IMR-90 (cell line): ENCODE data around the gene UCP2. TPM values are rescaled to one million over a fixed set of nuclear protein-coding genes. Genes with fewer than 3 reads are reported as not detected.

ENCODE experiments used
- ATAC-seq: fragments of 200-7000 bp; cut with Tn5 transposase; 2 replicates; pipeline ENCODE4 v1.9.1; 2020; ENCODE audit warnings: low read depth, mild to moderate bottlenecking, moderate library complexity
- BruUV-seq: library from RNA; stranded (reverse); fragments of 400-500 nt; replicated peaks from 2 replicates; lab custom pipeline; 2021; lab: Mats Ljungman, UMichigan
- CTCF ChIA-PET: fragments of 300-600 bp; formaldehyde crosslinking; extraction: SDS; loops from one replicate; lab custom pipeline; 2021; ENCODE audit warnings: antibody characterized with exemption; lab: Yijun Ruan, JAX
- POLR2A ChIA-PET: fragments of 300-600 bp; sonication (Branson Sonifier 250); formaldehyde crosslinking; loops from one replicate; lab custom pipeline; 2022; ENCODE audit warnings: antibody characterized with exemption; ENCODE audit not compliant: unreplicated experiment; lab: Charles Lee
- DNase-seq: peaks from one replicate; pipeline ENCODE4 v3.0.0; 2013
- H2AFZ ChIP-seq: replicated peaks from 2 replicates; pipeline ENCODE3; 2013; ENCODE audit warnings: low read length, mild to moderate bottlenecking; ENCODE audit not compliant: poor library complexity
- H2AK5ac ChIP-seq: 2 replicates; pipeline ENCODE4 v1.6.1; 2013; ENCODE audit warnings: low read depth, low read length, inconsistent platforms
- H2AK9ac ChIP-seq: replicated peaks from 2 replicates; pipeline ENCODE3; 2013; ENCODE audit warnings: mild to moderate bottlenecking, low read depth, low read length, moderate library complexity; ENCODE audit not compliant: poor library complexity
- H2BK120ac ChIP-seq: 2 replicates; pipeline ENCODE4 v1.6.1; 2013; ENCODE audit warnings: low read depth, low read length, inconsistent platforms
- H2BK15ac ChIP-seq: 3 replicates; pipeline ENCODE4 v1.6.1; 2013; ENCODE audit warnings: low read depth, low read length, inconsistent platforms
- H2BK20ac ChIP-seq: 2 replicates; pipeline ENCODE4 v1.6.1; 2013; ENCODE audit warnings: low read depth, mild to moderate bottlenecking, inconsistent platforms, low read length, moderate library complexity
- H2BK5ac ChIP-seq: 2 replicates; pipeline ENCODE4 v1.6.1; 2013; ENCODE audit warnings: mild to moderate bottlenecking, low read depth, low read length, inconsistent platforms; ENCODE audit not compliant: poor library complexity, severe bottlenecking
- H3K14ac ChIP-seq: replicated peaks from 2 replicates; pipeline ENCODE4 v1.6.1; 2013; ENCODE audit warnings: low read depth, low read length, inconsistent platforms
- H3K18ac ChIP-seq: 2 replicates; pipeline ENCODE4 v1.6.1; 2013; ENCODE audit warnings: low read depth, low read length, control low read depth
- H3K23ac ChIP-seq: 2 replicates; pipeline ENCODE4 v1.6.1; 2013; ENCODE audit warnings: low read depth, low read length, inconsistent platforms
- H3K27ac ChIP-seq: 2 replicates; pipeline ENCODE4 v1.5.1; 2013; ENCODE audit warnings: mild to moderate bottlenecking, control low read depth, low read length; ENCODE audit not compliant: insufficient read depth
- H3K27me3 ChIP-seq: 2 replicates; pipeline ENCODE4 v1.6.1; 2013; ENCODE audit warnings: low read length; ENCODE audit not compliant: control insufficient read depth, insufficient read depth
- H3K36me3 ChIP-seq: 2 replicates; pipeline ENCODE4 v1.6.1; 2013; ENCODE audit warnings: low read length, mixed read lengths; ENCODE audit not compliant: control insufficient read depth, insufficient read depth
- H3K4ac ChIP-seq: 2 replicates; pipeline ENCODE4 v1.6.1; 2013; ENCODE audit warnings: low read depth, low read length, inconsistent platforms
- H3K4me1 ChIP-seq: 2 replicates; pipeline ENCODE4 v1.6.1; 2013; ENCODE audit warnings: low read length, mixed read lengths; ENCODE audit not compliant: control insufficient read depth, insufficient read depth
- H3K4me2 ChIP-seq: 2 replicates; pipeline ENCODE4 v1.6.1; 2013; ENCODE audit warnings: low read depth, mild to moderate bottlenecking, control low read depth, low read length, moderate library complexity
- H3K4me3 ChIP-seq: 2 replicates; pipeline ENCODE4 v1.5.1; 2013; ENCODE audit warnings: low read depth, mild to moderate bottlenecking, control low read depth, low read length, moderate library complexity; ENCODE audit not compliant: insufficient read depth
- H3K56ac ChIP-seq: 2 replicates; pipeline ENCODE4 v1.6.1; 2013; ENCODE audit warnings: low read length, inconsistent platforms; ENCODE audit not compliant: insufficient read depth; ENCODE audit errors: extremely low read depth
- H3K79me1 ChIP-seq, 2 experiments: 2 replicates each; pipeline ENCODE4 v1.6.1; 2013; ENCODE audit warnings: low read length in 2 of 2, inconsistent platforms in 1 of 2, low read depth in 1 of 2
- H3K9ac ChIP-seq: 2 replicates; pipeline ENCODE4 v1.6.1; 2013; ENCODE audit warnings: low read depth, low read length, control low read depth
- H3K9me1 ChIP-seq: 2 replicates; pipeline ENCODE4 v1.6.1; 2013; ENCODE audit warnings: low read length, inconsistent platforms; ENCODE audit not compliant: insufficient read depth
- H3K9me3 ChIP-seq: 2 replicates; pipeline ENCODE4 v1.6.1; 2013; ENCODE audit warnings: low read length; ENCODE audit not compliant: control insufficient read depth, insufficient read depth
- H4K20me1 ChIP-seq: 2 replicates; pipeline ENCODE4 v1.6.1; 2013; ENCODE audit warnings: low read length, inconsistent platforms; ENCODE audit not compliant: insufficient read depth
- H4K5ac ChIP-seq: 2 replicates; pipeline ENCODE4 v1.6.1; 2013; ENCODE audit warnings: mild to moderate bottlenecking, low read depth, low read length, control low read depth
- H4K8ac ChIP-seq, 2 experiments: 2 replicates each; pipeline ENCODE4 v1.6.1; 2013; ENCODE audit warnings: low read depth in 2 of 2, low read length in 2 of 2, control low read depth in 1 of 2, inconsistent platforms in 1 of 2
- H4K91ac ChIP-seq: 2 replicates; pipeline ENCODE4 v1.6.1; 2013; ENCODE audit warnings: low read depth, low read length, inconsistent platforms; ENCODE audit not compliant: insufficient read depth
- BHLHE40 ChIP-seq: fragments of 150-350 bp; IDR thresholded peaks from 2 replicates; pipeline ENCODE4 v1.6.1; 2016; ENCODE audit warnings: mild to moderate bottlenecking, low read depth, low read length
- CEBPB ChIP-seq: IDR thresholded peaks from 2 replicates; pipeline ENCODE4 v1.6.1; 2012; ENCODE audit warnings: low read depth, low read length, improper control_type of control experiment
- CHD1 ChIP-seq: IDR thresholded peaks from 2 replicates; pipeline ENCODE4 v1.6.1; 2012; ENCODE audit warnings: low read depth, low read length, improper control_type of control experiment
- FOS ChIP-seq: fragments of 150-350 bp; IDR thresholded peaks from 2 replicates; pipeline ENCODE4 v1.6.1; 2016; ENCODE audit warnings: low read depth, low read length
- MAFK ChIP-seq: IDR thresholded peaks from 2 replicates; pipeline ENCODE4 v1.6.1; 2012; ENCODE audit warnings: low read depth, low read length, improper control_type of control experiment
- MAZ ChIP-seq: IDR thresholded peaks from 2 replicates; pipeline ENCODE4 v1.6.1; 2012; ENCODE audit warnings: low read depth, mild to moderate bottlenecking, low read length, improper control_type of control experiment, moderate library complexity, borderline replicate concordance
- MXI1 ChIP-seq: IDR thresholded peaks from 2 replicates; pipeline ENCODE4 v1.6.1; 2012; ENCODE audit warnings: low read depth, mild to moderate bottlenecking, low read length, moderate library complexity, borderline replicate concordance
- NFE2L2 ChIP-seq: fragments of 150-350 bp; IDR thresholded peaks from 2 replicates; pipeline ENCODE4 v1.6.1; 2016; ENCODE audit warnings: low read depth, mild to moderate bottlenecking, low read length
- POLR2A ChIP-seq: IDR thresholded peaks from 2 replicates; pipeline ENCODE4 v1.6.1; 2012; ENCODE audit warnings: mild to moderate bottlenecking, low read depth, low read length
- RAD21 ChIP-seq: IDR thresholded peaks from 2 replicates; pipeline ENCODE4 v1.6.1; 2012; ENCODE audit warnings: low read length, improper control_type of control experiment
- RCOR1 ChIP-seq: IDR thresholded peaks from 2 replicates; pipeline ENCODE4 v1.6.1; 2012; ENCODE audit warnings: mild to moderate bottlenecking, low read length, improper control_type of control experiment; ENCODE audit not compliant: insufficient replicate concordance
- RFX5 ChIP-seq: IDR thresholded peaks from 2 replicates; pipeline ENCODE4 v1.8.0; 2012; ENCODE audit warnings: low read depth, mild to moderate bottlenecking, low read length, moderate library complexity
- SMC3 ChIP-seq: fragments of 150-350 bp; IDR thresholded peaks from 2 replicates; pipeline ENCODE4 v1.6.1; 2016; ENCODE audit warnings: low read depth, mild to moderate bottlenecking, antibody characterized with exemption, low read length, moderate library complexity
- WGBS, 2 experiments: methylation state at CpG; one replicate each; pipeline versions ENCODE4 v1.1.5 to v1.1.7; 2013; ENCODE audit warnings: missing lambda C conversion rate in 2 of 2; ENCODE audit not compliant: insufficient read length in 1 of 2; ENCODE audit errors: extremely low coverage in 2 of 2; 5-methylcytosine and 5-hydroxymethylcytosine counted together
- dilution Hi-C: fragments of 300-500 bp; cut with HindIII; formaldehyde crosslinking; loops from one replicate; pipeline ENCODE4 v1.14.3; 2018; ENCODE audit warnings: low sequenced_read_pairs; ENCODE audit not compliant: unreplicated experiment
- in situ Hi-C: fragments of 300-500 bp; cut with MboI; formaldehyde crosslinking; loops from 3 replicates; pipeline ENCODE4 v1.14.3; 2019; ENCODE audit warnings: low sequenced_read_pairs, inconsistent platforms, mixed read lengths
- intact Hi-C: fragments of 100-400 bp; cut with micrococcal nuclease; formaldehyde crosslinking; loops from 2 replicates; pipeline ENCODE4 v1.10.0; 2022
- polyA plus RNA-seq, 3 experiments: library from polyadenylated mRNA; depleted of rRNA; stranded (reverse); fragments of >200 nt; gene quantifications; 2 replicates each; pipeline ENCODE4 v1.2.3, GENCODE V29; 2012; ENCODE audit warnings: low replicate concordance in 1 of 3
- total RNA-seq: library from RNA; depleted of rRNA; stranded (reverse); fragments of >200 nt; gene quantifications from 2 replicates; pipeline ENCODE4 v1.2.3, GENCODE V29; 2012
- TF ChIP-seq, protein P1 (sequence below): fragments of 150-350 bp; IDR thresholded peaks from 2 replicates; pipeline ENCODE4 v1.6.1; 2017; ENCODE audit warnings: mild to moderate bottlenecking, antibody characterized with exemption, low read length, low read depth
- TF ChIP-seq, protein P2 (sequence below): fragments of 150-350 bp; IDR thresholded peaks from 2 replicates; pipeline ENCODE4 v1.6.1; 2016; ENCODE audit warnings: low read depth, mild to moderate bottlenecking, low read length, moderate library complexity, borderline replicate concordance
- TF ChIP-seq, protein P3 (sequence below): conservative IDR thresholded peaks from 2 replicates; pipeline ENCODE4 v1.5.1; 2012; ENCODE audit warnings: mild to moderate bottlenecking, low read depth, low read length, improper control_type of control experiment

UCP2 gene
- total and polyA plus RNA-seq, 2 of the 4 experiments (the other 2 are of a cell fraction) = 2.0 to 11.9 TPM

DNA sequence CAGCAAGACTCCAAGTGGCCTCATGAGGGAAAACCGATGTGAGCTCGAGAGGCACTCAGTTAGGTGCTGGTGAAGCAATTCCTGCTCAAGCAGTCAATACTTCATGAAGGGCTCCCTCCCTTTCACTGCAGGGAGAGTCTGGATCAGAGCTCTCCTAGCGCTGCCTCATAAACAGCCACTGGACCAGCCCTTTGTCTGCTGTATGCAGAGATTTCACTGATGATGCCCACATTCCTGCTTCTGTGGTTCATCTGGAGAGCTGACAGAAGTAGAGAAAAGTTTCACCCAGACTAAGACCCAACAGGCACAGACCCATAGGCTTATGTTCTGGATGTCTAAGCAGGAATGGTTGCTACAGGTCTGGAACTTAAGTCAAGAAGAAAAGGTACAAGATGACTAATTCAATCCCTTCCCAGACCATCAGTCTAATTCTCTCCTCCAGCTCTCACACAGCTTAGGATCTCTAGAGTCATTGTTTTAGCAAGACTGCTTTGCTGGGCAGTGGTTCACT, 4.0 kb downstream of the UCP2 start:
- TF ChIP-seq, protein P1, sequence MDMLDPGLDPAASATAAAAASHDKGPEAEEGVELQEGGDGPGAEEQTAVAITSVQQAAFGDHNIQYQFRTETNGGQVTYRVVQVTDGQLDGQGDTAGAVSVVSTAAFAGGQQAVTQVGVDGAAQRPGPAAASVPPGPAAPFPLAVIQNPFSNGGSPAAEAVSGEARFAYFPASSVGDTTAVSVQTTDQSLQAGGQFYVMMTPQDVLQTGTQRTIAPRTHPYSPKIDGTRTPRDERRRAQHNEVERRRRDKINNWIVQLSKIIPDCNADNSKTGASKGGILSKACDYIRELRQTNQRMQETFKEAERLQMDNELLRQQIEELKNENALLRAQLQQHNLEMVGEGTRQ = no peak
- TF ChIP-seq SMC3 (no peak), NFE2L2 (no peak), BHLHE40 (no peak), CEBPB (no peak), POLR2A (no peak), FOS (no peak), MAZ (no peak), RFX5 (no peak), CHD1 (no peak), MXI1 (no peak), RAD21 (no peak), MAFK (no peak), RCOR1 (no peak)
- TF ChIP-seq, protein P2, sequence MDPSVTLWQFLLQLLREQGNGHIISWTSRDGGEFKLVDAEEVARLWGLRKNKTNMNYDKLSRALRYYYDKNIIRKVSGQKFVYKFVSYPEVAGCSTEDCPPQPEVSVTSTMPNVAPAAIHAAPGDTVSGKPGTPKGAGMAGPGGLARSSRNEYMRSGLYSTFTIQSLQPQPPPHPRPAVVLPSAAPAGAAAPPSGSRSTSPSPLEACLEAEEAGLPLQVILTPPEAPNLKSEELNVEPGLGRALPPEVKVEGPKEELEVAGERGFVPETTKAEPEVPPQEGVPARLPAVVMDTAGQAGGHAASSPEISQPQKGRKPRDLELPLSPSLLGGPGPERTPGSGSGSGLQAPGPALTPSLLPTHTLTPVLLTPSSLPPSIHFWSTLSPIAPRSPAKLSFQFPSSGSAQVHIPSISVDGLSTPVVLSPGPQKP = no peak
- TF ChIP-seq, protein P3, sequence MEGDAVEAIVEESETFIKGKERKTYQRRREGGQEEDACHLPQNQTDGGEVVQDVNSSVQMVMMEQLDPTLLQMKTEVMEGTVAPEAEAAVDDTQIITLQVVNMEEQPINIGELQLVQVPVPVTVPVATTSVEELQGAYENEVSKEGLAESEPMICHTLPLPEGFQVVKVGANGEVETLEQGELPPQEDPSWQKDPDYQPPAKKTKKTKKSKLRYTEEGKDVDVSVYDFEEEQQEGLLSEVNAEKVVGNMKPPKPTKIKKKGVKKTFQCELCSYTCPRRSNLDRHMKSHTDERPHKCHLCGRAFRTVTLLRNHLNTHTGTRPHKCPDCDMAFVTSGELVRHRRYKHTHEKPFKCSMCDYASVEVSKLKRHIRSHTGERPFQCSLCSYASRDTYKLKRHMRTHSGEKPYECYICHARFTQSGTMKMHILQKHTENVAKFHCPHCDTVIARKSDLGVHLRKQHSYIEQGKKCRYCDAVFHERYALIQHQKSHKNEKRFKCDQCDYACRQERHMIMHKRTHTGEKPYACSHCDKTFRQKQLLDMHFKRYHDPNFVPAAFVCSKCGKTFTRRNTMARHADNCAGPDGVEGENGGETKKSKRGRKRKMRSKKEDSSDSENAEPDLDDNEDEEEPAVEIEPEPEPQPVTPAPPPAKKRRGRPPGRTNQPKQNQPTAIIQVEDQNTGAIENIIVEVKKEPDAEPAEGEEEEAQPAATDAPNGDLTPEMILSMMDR = no peak
- no peak overlapping the region for H4K5ac ChIP-seq
- in situ Hi-C loops = no loop called here
- H2BK15ac ChIP-seq = no peak overlapping the region
- H3K9me1 ChIP-seq = peaks cover 12% of the 10 kb centered on the region; the same call in 1 of the 2 replicates
- WGBS, 2 experiments = no CpG with 5 or more reads among the region's 3 CpGs
- H3K4ac ChIP-seq = no peak overlapping the region
- H4K91ac ChIP-seq = no peak overlapping the region
- no peak overlapping the region for H3K14ac ChIP-seq
- ATAC-seq (no peak), DNase-seq (peak; percentile 24)
- H3K4me3 ChIP-seq = no peak overlapping the region
- H3K18ac ChIP-seq = no peak overlapping the region
- no TSS peak for BruUV-seq
- no peaks in the 10 kb centered on the region for H3K9me3 ChIP-seq
- H3K56ac ChIP-seq = no peak overlapping the region
- no peak overlapping the region for H2BK120ac ChIP-seq
- H3K27ac ChIP-seq = no peak overlapping the region
- POLR2A ChIA-PET = no interaction called here
- H4K8ac ChIP-seq = no peak overlapping the region
- no peak overlapping the region for H2BK20ac ChIP-seq
- H3K23ac ChIP-seq = no peak overlapping the region
- H2AFZ ChIP-seq = no peak overlapping the region
- no peak overlapping the region for H2AK9ac ChIP-seq
- H3K9ac ChIP-seq = no peak overlapping the region
- CTCF ChIA-PET = no interaction called here
- H4K20me1 ChIP-seq = peaks cover 3% of the 10 kb centered on the region; the same call in 1 of the 2 replicates
- H2BK5ac ChIP-seq = no peak overlapping the region
- H3K4me1 ChIP-seq = no peaks in the 10 kb centered on the region; the same call in 1 of the 2 replicates
- intact Hi-C loops = no loop called here
- dilution Hi-C loops = no loop called here
- H3K4me2 ChIP-seq = no peak overlapping the region
- H3K79me1 ChIP-seq = 0 out of 4 replicates have a peak, but pooled peaks cover 0 to 10% of the 10 kb centered on the region in 2 experiments
- no peaks in the 10 kb centered on the region for H3K36me3 ChIP-seq
- H3K27me3 ChIP-seq = no peaks in the 10 kb centered on the region
- no peak overlapping the region for H2AK5ac ChIP-seq
